UCSD-AML1 (cell line): ENCODE results near the gene LRRC32.

Source experiments
- DNase-seq: peaks from one replicate; lab custom pipeline; 2025; ENCODE audit not compliant: unreplicated experiment; lab: John Stamatoyannopoulos, UW

The LRRC32 gene

DNA sequence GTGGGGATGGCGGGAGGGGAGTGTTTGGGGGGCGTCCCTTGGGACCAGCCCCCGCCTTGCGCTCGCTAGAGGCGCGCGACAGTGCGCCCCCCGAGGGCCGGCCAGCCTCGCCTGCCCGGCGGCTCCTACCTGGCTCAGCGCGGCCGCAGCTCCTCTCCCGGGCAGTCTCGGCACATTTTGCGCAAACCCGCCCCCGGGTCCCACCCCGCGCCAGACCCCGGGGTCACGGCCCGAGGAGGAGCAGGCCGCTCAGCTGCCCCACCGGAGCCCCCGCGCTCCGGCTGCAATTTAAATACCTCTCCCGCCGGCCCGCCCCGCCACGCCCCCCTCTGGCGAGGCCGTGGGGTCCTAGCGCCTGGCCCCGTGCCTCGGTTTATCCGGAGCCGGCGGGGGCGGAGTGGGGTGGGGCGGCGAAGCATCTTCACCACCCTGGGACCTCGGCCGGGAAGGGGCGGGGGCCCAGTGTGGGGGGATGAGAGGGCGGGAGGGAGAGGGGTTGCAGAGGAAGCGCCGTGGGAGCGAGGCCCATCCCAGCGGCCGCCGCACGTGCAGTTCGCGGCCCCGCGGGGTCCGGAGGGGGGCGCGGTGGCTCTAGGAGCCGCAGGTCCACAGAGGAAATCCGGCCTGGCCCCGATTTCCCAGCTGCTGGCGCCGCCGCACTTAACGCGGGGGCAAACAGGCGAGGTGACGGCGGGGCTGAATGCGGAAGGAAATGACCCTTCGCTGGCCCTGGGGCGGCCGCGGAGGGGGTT, at the start of gene LRRC32:
Gene LRRC32 (minus strand): TSS at position 263 of the 752 bp plus-strand sequence. CDS start 4,793 bp downstream, outside the sequence.
- DNase-seq = peak; percentile 65

GRCh38 chr11:76719686-76720085, 49.1 kb upstream of the LRRC32 start:
- no peak for DNase-seq

- DNase-seq = no peak
Measured at GRCh38 chr11:76719281-76719680, 48.7 kb upstream of the LRRC32 start.

DNA sequence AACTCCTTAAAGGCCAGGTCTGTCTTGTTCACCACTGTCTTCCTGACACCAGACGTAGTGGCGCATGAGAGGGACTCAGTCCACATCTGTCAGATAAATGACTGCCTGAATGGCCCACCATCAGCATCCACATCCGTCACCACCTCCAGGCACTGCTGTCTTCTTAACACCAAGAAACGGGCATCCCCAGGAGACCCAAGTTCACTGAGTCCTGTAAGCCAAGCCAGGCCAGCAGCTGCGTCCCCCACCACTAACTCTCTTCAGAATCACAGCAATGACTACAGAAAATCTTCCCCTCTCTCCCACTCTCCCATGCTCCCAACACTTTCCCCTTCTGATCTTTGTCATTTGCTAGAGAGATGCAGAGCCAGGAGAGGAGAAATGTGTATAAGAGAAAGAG, 47.3 kb upstream of the LRRC32 start:
- DNase-seq = no peak

- DNase-seq = no peak
Measured at GRCh38 chr11:76717369-76717768, 46.8 kb upstream of the LRRC32 start.

GRCh38 chr11:76716268-76716667, 45.7 kb upstream of the LRRC32 start:
- no peak for DNase-seq

DNA sequence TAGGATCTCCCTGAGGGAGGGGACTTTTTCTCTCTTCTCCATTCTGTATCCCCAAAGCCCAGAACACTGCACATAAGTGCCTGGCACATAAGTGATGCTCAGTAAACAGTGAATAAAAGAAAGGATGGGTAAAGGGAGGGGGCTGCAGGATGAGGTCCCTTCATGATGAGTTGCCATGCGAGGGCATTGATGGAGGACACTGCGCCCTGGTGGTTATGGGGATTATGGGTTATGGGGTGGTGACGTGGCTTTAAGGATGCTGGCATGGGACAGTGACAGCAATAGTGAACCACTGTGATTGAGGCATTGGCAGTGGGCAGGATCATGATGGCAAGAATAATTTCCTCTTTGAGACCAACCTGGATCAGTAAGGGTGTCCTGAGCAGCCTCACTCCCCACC, 43.9 kb upstream of the LRRC32 start:
- DNase-seq = no peak

DNA sequence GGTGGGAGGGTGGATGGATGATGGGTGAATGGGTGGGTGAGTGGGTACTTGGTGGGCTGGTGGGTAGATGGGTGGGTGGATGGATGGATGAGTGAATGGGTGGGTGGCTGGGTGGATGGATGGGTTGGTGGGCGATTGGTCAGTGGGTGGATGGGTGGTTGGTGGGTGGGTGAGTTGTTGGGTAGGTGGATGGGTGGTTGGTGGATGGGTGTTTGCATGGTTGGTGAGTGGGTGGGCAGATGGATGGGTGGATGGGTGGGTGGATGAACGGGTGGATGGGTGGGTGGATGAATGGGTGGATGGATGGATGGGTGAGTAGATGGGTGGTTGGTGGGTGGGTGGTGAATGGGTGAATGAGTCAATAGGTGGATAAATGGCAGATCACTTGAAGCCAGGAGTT, 43.0 kb upstream of the LRRC32 start:
- DNase-seq = no peak

GRCh38 chr11:76712125-76712524, 41.6 kb upstream of the LRRC32 start:
- no peak for DNase-seq

DNA sequence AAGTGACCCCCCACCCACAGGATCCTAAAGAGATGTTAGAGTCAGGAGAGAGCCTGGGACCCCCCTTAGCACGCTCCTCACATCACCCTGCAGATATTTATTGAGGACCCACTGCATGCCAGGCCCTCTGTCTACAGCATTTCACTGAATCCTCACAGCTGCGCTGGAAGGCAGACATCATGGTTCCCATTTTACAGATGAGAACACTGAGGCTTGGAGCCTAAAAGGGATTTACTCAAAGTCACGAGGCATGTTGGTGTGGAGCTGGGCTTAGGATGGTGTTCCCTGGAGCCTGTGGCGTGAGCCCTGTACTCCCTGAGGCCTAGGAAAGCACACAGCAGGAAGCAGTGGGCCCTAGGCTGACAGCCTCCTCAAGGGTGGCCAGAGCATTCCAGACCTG, 39.2 kb upstream of the LRRC32 start:
- no peak for DNase-seq

GRCh38 chr11:76708972-76709660, 38.6 kb upstream of the LRRC32 start:
- DNase-seq = no peak

DNA sequence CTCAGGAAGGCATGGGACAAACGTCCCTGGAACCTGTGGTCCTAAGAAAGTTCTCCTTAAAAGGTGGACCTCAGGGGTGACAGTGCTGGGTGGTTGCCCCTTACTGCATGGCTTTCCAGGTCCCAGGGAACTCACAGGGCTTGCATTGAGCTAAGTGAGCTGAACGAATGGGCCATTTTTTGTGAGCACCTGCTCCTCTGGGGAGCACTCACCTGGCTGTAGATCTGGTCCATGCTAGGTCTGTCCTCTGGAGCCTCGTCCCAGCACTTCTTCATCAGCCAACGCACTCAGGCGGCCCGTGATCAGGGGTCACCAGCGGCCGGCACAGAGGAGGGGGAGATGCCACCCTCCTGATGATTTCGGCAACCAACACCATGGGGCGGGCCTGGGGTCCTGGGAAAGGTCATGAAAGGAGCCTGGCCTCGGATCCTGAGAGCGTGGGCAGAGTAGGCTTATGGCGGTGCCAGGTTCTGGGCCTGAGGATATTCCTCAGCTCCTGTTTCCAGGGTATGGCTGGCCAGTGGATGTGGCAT, 36.8 kb upstream of the LRRC32 start:
- no peak for DNase-seq

- DNase-seq = no peak
Measured at GRCh38 chr11:76706667-76707066, 36.1 kb upstream of the LRRC32 start.

- no peak for DNase-seq
Measured at GRCh38 chr11:76705826-76706225, 35.3 kb upstream of the LRRC32 start.

DNA sequence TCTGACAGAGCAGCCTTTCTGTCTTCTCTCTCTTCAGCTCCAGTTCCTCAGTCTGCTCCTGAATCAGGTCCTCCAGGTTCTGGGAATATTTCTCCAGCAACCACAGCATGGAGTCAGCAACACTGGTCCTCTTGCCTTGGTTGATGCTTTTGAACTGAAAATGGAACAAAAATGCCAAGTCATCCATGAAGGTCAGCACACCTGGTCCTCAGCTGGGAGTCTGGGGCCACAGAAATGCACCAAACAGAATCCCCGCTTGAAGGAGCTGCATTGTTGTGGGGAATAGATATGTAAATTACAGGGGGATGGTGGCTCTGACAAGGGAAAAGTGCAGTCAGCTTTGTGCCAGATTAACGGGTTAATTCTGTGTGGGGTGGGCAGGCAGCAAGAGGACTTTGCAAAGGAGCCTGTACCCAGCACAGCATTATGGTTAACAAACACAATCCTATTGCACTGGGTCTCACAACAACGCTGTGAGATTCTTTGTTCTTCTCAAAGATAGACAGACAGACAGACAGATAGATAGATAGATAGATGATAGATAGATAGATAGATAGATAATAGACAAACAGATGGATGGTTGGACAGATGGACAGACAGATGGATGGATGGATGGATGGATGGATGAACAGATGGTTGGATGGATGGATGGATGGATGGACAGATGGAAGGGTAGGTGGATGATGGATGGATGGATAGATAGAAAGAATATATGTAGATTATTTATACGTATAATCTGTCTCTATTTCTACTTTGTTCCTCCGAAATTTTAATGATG, 33.8 kb upstream of the LRRC32 start:
- no peak for DNase-seq

- no peak for DNase-seq
Measured at GRCh38 chr11:76703707-76704106, 33.2 kb upstream of the LRRC32 start.

DNA sequence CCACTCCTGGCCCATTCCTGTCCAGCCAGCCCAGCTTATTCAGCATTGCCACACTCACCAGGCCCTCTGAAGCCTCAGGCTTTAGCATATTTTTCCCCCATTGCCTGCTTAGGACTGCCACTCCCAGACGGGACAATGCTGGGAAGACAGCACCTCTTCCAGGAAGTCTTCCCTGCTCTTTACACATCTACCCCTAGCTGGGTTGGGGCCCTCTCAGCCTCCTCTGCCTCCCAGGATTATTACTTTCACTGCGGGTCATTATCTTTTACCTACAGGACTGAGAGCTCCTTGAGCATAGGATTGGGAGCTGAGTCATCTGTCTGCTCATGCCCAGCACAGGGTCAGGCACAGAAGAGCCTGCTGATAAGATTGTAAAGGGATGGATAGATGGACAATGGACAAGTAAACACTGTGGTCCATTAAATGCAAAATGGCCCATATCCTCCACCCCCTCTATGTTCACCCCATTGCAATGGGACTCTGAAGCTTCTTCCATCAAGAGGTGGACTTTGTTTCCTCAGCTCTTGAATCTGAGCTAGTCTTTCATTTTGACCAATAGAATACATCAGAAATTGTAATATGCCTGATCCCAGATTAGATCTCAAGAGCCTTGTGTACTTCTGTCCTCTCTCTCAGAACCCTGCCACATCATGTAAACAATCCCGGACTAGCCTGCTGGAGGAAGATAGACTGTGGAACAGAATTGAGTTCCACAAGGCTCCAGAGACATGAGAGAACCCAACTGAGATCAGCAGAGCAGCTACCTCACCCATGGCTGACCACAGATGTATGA, 32.0 kb upstream of the LRRC32 start:
- DNase-seq = no peak

- DNase-seq = no peak
Measured at GRCh38 chr11:76701294-76702040, 30.9 kb upstream of the LRRC32 start.

- peak; percentile 63 for DNase-seq
Measured at GRCh38 chr11:76700177-76701100, 29.9 kb upstream of the LRRC32 start.
